HG03439 (cell line): ENCODE measurements around the gene TCN2.
"Not testable (repeated sequence)": the region's sequence is repeated elsewhere in the genome, so short reads cannot be mapped to it uniquely, and the experiment has no call there.

Experiments
- ATAC-seq: cut with Tn5 transposase; IDR thresholded peaks from one replicate; pipeline ENCODE4 v1.9.1; 2021; ENCODE audit warnings: mild to moderate bottlenecking, moderate library complexity; ENCODE audit not compliant: unreplicated experiment

The TCN2 gene

DNA sequence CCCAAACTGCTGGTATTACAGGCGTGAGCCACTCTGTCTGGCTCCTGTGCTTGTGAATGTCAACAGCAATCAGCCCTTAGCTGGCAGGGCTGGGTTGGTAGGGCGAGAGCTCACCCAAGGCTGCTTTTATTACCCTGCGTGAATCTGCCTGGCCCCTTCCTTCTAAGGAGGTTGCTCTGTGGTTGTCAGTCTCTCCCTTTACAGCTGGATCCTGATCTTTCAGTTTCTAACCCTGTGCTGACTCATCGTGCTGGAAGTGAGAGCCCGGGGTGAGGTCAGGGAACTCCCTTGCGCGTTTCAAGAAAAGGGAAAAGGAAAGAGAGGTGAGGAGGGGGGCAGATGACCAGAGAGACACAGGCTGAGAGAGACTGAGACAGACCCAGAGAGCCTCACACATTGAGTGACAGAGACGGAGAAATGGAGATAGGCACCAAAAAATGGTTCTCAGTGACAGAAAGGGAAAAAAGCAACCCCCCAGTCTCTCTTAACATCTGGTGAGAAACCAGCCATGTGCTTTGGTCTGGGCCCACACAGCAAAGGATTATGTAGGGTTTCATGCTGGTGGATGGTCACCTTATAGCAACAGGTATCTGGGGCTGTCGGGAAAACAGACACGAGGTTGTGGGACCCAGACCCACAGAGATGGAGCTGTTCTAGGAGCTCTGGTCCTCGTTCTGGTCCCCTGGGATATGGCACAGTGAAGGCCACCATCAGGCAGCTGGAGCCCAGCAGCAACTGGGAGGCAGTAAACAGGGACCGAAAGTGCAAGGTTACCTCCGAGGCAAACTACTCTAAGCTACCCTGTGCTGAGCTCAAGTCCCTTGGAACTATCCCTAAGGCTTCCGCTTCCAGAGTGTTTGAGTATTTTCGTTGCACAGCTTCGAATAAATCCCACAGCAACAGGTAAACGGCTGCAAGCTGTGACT lies 2.5 kb downstream of the TCN2 start:
- ATAC-seq: peak; percentile 40

DNA sequence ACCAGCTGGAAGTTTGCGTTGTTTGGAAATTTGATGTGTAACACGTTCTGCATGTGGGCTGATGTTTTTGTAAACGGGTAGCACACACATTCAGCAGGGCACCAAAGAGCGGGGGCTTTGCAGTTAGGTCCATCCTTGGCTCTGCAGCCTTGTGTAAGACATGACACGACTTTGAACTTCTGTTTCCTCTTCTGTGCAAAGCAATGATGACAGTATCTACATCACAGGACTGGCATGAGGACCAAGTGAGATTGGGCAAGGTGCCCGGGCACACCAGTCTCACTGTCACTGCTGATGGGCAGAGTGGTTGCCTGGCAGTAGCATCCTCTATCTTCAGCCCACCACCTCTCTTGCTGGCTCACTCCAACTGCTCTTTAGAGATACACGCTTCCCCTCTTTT lies 3.3 kb downstream of the TCN2 start:
- no peak for ATAC-seq

DNA sequence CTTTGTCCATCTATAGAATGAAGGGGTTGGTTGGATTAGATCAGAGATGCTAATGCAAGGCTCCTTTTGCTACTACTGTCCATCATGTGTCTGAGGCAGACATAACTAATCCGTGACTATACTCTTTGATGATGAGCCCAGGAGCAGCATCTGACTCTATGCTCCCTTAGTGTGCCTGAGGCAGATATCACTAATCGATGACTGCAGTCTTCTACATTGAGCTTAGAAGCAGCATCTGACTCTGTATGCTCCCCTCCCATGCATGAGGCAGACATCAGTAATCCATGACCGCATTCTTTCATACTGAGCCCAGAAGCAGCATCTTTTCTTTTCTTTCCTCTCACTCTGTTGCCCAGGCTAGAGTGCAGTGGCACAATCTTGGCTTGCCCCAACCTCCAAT lies 4.2 kb downstream of the TCN2 start:
- no peak for ATAC-seq

DNA sequence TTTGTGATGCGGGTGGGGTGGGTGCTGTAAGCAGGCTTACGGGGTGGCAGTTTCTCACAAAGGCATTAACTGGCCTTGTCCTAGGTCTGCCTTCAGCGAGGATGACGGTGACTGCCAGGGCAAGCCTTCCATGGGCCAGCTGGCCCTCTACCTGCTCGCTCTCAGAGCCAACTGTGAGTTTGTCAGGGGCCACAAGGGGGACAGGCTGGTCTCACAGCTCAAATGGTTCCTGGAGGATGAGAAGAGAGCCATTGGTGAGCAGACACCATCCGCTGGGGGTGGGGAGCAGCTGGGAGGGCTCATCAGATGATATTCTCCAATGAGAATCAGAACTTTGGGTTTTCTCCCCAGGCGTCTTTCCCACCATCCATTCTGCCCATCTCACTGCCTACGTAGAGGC lies 5.8 kb downstream of the TCN2 start:
- ATAC-seq: no peak

DNA sequence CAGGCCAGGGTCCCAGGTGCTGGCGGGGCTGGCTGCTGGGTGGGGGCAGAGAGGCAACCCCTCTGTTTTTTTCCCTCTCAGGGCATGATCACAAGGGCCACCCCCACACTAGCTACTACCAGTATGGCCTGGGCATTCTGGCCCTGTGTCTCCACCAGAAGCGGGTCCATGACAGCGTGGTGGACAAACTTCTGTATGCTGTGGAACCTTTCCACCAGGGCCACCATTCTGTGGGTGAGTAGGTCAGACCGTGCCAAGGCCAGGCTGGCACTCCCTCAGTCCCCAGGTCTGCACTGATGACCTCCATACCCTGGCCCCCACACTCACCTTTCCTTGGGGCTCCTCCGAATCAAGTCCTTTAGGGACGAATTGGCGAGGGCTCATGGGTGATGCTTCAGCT lies 7.3 kb downstream of the TCN2 start:
- no peak for ATAC-seq

DNA sequence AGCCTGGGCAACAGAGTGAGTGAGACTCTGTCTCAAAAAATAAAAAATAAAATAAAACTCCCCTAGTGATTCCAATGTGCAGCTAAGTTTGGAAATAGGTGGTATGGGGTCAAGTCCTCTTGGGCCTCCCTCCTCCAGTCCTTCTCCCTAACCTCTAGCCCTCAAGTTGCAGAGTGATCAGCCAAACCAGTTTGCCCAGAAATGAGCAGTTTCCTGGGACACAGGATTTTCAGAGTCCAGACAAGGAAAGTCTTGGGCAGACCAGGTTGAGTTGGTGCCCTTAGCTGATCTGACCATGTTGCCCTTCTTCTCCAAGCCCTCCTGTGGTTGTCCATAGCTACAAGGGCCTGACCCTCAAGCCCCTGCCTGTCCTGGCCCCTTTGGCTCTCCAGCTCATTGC lies 7.9 kb downstream of the TCN2 start:
- no peak for ATAC-seq

DNA sequence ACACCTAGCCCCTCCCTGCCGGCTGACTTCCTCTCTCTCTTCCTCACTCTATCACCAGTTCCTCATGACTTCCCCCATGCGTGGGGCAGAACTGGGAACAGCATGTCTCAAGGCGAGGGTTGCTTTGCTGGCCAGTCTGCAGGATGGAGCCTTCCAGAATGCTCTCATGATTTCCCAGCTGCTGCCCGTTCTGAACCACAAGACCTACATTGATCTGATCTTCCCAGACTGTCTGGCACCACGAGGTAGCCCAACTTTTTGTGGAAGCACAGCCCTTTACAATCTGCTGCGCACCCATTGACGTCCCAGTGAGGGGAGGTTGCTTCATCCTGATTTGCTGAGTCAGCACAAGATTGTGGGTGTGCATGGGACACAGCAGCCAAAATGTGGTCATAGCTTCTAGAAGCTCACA lies 8.6 kb downstream of the TCN2 start:
- ATAC-seq: no peak

DNA sequence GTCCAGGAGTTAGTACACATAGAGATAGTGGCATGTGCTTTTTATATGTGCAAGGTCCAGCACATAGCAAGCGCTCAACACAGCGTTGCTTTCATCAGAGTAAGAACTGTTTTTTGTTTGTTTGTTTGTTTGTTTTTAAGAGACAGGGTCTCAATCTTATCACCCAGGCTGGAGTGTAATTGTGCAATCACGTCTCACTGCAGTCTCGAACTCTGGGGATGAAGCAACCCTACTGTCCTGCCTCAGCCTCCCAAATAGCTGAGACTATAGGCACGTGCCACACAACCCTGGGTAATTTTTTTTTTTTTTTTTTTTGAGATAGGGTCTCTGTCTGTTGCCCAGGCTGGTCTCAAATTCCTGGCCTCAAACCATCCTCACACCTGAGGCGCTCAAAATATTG lies 10.8 kb downstream of the TCN2 start:
- ATAC-seq: no peak

DNA sequence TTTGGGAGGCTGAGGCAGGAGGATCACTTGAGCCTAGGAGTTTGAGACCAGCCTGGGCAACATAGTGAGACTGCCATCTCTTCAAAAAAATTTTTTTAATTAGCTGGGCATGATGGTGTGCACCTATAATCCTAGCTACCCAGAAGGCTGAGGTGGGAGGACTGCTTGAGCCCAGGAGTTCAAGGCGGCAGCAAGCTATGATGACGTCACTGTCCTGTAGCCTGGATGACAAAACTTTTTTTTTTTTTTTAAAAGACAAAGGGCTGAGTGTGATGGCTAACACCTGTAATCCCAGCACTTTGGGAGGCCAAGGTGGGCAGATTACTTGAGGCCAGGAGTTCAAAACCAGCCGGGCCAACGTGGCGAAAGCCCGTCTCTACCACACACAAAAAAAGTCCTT lies 12.9 kb downstream of the TCN2 start:
- ATAC-seq: not testable (repeated sequence)

DNA sequence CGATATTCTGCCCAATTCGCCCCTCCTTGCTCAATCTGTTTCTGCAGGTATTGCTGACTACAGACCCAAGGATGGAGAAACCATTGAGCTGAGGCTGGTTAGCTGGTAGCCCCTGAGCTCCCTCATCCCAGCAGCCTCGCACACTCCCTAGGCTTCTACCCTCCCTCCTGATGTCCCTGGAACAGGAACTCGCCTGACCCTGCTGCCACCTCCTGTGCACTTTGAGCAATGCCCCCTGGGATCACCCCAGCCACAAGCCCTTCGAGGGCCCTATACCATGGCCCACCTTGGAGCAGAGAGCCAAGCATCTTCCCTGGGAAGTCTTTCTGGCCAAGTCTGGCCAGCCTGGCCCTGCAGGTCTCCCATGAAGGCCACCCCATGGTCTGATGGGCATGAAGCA lies 19.4 kb downstream of the TCN2 start:
- ATAC-seq: no peak

DNA sequence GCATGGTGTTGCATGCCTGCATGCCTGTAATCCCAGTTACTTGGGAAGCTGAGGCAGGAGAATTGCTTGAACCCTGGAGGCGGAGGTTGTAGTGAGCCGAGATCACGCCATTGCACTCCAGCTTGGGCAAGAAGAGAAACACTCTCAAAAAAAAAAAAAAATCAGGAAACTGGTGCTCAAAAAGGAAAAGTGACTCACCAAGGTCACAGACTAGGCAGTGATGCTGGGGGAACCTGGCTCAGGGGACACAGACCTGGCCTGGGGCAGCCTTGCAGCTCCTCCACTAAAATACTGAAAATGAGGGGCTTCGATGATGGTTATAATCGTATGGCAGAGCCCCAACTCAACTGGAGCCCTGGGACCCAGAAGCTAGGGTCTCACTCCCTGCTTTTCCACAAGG lies 20.5 kb downstream of the TCN2 start:
- ATAC-seq: no peak

DNA sequence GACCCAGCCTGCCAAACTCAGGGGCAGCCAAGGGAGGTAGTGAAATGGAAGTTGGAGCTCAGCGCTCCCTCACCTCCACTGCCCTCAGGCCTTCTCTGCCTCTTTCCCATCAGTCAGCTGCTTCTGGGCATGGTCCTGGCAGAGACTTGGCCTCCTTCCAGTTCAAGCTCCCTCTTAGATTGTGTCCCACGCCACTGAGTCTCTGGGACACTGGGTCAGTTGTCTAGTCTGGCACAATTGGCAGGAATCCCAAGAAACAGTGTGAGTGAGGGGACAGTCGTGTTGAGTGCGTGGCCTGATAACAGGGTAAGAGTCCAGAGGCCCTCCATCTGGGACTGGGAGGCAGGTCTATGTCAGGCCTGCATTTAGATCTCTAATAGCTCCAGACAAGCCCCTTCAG lies 21.5 kb downstream of the TCN2 start:
- ATAC-seq: no peak

DNA sequence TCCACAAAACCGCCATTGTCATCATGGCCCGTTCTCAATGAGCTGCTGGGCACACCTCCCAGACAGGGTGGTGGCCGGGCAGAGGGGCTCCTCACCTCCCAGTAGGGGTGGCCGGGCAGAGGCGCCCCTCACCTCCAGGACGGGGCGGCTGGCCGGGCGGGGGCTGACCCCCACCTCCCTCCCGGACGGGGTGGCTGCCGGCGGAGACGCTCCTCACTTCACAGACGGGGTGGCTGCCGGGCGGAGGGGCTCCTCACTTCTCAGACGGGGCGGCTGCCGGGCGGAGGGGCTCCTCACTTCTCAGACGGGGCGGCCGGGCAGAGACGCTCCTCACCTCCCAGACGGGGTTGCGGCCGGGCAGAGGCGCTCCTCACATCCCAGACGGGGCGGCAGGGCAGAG lies 24.5 kb downstream of the TCN2 start:
- ATAC-seq: not testable (repeated sequence)

DNA sequence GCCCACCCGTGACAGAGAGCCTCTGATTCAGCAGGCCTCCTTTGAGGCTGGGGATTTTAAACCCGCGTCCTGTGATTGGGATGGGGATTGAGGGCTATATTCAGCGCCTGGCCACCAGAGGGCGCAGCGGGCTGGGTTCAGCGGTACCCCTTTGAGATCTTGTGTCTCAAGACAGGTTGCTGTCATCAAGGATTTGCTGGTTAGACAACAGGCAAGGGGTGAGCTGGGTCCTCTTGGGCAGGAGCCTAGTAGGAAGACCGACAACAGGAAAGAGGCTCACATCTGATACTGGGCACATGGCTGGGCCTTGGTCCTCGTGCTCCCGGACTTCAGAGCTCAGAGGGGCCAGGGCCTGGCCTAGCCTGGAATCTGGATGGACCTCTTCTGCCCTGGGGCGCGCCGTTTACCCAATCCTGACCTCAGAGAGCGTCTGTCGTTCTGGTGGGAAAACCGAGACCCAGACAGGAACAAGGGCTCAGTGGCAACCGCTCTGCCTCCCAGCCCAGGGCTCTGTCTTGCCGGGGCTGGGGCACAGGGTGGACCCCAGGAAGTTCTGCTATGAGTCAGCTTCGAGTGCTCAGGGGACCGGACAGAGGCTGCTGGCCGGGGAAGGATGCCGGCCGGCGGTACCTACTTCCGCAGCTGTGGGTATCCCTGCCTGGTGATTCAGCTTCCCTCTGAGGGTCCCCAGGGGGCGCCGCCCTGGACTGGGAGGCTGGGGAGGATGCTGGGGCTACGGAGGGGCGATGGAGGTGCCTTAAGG lies 27.7 kb downstream of the TCN2 start:
- ATAC-seq: peak; percentile 51

DNA sequence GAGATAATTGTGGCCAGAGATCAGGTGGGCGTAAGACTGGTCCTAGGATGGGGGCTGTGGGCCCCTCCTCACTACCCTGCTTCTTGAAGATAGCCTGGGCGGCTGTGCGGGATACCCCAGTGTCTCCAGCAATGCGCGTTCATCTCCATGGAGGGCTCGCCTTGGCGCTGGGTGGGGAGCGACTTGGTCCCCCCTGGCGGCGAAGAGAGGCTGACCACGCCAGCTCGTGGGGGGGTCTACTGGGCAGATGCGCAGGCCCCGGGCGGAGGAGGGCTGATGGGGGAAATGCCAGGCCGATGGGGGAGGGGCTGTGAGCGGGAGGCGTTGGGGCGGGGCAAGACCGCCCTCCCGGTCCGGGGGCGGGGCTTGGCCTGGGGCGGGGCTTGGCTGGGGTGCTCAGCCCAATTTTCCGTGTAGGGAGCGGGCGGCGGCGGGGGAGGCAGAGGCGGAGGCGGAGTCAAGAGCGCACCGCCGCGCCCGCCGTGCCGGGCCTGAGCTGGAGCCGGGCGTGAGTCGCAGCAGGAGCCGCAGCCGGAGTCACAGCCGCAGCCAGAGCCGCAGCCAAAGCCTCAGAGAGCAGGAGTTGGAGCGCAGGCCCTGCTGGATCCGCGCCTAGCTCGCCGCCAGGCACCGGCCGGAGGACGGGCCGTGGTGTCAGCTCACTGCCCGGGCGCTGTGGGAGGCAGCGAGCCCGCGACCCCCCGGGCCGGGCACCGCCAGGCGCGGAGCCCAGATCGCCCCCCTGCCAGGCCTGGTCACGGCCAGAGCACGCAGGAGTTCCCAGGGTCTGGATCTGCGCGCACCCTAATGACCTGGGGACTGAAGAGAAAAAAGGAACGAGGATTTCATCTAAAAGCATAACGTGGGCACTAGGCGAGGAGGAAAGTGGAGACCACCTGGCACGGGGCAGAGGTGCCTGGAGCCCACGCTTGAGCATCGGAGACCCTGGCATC lies 28.6 kb downstream of the TCN2 start, which contains the start of gene SLC35E4:
SLC35E4 (plus strand) TSS at position 509 of the 953 bp plus-strand sequence. CDS start 670 bp downstream, outside the sequence.
- peak; percentile 61 for ATAC-seq

DNA sequence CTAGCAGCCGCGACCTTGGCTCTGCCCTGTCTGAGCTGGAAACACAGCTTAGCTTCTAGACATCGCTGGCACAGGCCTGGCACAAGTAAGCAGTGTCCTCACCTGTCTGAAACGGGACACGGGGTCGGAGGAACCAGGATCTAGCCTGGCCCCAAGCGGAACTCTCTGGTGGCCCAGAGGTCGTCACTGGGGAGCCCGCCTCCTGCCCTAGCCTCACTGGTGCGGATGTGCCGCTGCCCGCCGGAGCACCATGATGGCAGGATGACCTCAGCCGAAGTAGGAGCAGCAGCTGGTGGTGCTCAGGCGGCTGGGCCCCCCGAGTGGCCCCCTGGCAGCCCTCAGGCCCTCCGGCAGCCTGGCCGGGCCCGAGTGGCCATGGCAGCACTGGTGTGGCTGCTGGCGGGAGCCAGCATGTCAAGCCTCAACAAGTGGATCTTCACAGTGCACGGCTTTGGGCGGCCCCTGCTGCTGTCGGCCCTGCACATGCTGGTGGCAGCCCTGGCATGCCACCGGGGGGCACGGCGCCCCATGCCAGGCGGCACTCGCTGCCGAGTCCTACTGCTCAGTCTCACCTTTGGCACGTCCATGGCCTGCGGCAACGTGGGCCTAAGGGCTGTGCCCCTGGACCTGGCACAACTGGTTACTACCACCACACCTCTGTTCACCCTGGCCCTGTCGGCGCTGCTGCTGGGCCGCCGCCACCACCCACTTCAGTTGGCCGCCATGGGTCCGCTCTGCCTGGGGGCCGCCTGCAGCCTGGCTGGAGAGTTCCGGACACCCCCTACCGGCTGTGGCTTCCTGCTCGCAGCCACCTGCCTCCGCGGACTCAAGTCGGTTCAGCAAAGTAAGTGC lies 29.5 kb downstream of the TCN2 start:
- no peak for ATAC-seq

DNA sequence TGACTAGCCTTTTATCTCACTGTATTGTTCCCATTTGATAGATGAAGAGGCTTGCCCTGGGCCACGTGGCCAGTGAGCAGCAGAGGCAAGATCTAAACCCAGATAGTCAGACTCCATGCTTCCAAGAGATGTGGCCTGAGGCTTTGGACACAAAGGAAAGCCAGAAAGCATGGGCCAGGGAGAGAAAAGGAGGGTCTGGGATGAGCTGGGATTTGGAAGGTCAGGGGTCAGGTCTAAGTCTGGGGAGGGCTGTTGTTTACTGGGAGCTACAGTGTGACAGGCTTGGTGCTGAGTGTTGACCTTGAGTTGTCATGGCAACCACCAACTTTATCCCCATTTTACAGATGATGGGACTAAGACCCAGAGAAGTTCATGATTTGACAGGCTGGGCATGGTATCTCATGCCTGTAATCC lies 30.7 kb downstream of the TCN2 start:
- ATAC-seq: no peak

DNA sequence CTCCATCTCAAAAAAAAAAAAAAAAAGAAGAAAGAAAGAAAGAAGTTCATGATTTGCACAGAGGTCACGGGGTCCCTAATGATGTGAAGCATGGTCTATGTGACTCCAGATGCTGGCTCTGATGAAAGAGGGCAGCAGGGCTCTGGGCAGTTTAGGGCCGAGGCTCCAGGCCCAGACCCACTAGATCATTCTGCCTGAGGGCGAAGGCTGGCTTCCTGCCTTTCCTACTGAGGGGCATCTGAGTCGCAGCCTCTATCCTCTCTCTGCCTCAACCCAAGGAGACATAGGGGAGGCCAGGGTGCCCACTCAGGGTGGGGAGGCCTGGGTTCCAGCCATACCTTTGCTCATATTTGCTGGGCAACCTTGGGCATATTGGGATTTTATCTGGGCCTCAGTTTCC lies 33.4 kb downstream of the TCN2 start:
- no peak for ATAC-seq

DNA sequence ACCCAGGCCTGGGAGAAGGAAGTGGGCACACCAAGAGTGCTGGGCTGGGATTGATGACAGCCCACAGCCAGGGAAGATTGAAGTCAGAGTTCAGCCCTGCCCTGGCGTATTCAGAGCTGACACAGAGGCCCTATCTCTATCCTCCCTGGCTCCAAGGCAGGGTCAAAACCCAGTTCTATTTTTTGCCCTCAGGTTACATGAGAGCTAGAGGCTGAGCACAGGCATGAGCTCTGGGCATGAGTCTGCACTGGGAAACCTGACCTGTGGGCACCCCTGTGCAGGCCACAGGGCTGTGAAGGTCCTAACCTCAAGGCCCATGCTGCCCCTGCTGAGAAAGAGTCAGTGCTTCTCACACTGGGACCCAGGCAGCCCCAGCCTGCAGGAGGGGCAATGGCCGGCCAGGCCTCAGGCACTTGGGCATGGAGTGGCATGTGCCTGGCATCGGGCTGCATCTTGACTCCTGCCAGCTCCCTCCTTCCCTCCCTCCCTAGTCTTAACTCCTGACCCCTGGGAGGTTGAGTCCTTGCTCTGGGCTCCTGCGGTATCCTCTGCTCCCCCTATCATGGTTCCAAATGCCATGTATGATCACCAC lies 34.0 kb downstream of the TCN2 start:
- ATAC-seq: no peak
